Measurements from ENCODE around the gene CNOT1. TPM values are rescaled to one million over a fixed set of nuclear protein-coding genes. Genes with fewer than 3 reads are reported as not detected.

Gene CNOT1
- total and polyA plus RNA-seq, 10 of the 15 experiments (the other 5 are each of a cell fraction or from before 2014, with no cell fraction given) = 101 to 246 (median 175) TPM

GRCh38 chr16:58579587-58579986 lies 50.0 kb downstream of the CNOT1 start:
- H3K79me2 ChIP-seq (ENCODE audit: control insufficient read depth, insufficient read depth, low read length) = no peaks in the 10 kb centered on the region
- DNase-seq (ENCODE audit: low read depth, low spot score) (no peak), FAIRE-seq (no peak), ATAC-seq (no peak)
- in situ Hi-C loops (cut with MboI) (loop anchor here (5.0 kb wide), 1 partner anchor 47 kb away; no protein-coding TSS in a partner anchor), intact Hi-C loops (cut with micrococcal nuclease; ENCODE audit: unreplicated experiment) (loop anchor here (5.0 kb wide), 1 partner anchor 42 kb away; no protein-coding TSS in a partner anchor)
- TF ChIP-seq CHD1 (IDR thresholded peaks at IDR 0.05; ENCODE audit: low read depth, low read length) = no peak
- TF ChIP-seq NR2C2 (IDR thresholded peaks at IDR 0.05; ENCODE audit: borderline replicate concordance, control insufficient read depth, insufficient read length, low read depth) = no peak
- TF ChIP-seq REST (IDR thresholded peaks at IDR 0.05; ENCODE audit: low read depth, low read length) = no peak
- TF ChIP-seq NR2F1 (conservative IDR thresholded peaks at IDR 0.05) = no peak
- TF ChIP-seq DPF2 (IDR thresholded peaks at IDR 0.05) = no peak
- no peak for TF ChIP-seq SPI1 (IDR thresholded peaks at IDR 0.05; ENCODE audit: borderline replicate concordance, insufficient read depth, low read depth, low read length)
- SMC1A ChIA-PET (ENCODE audit: uncharacterized antibody, unreplicated experiment) = interaction anchor here (0.9 to 1.5 kb wide), 6 partner anchors 9 to 54 kb away, joined by 3 read pairs; no protein-coding TSS in a partner anchor
- peaks cover 12 to 50% of the 10 kb centered on the region in 2 experiments for H3K36me3 ChIP-seq (ENCODE audit: control insufficient read depth in 2 of 2, insufficient read depth in 2 of 2, low read length in 1 of 2)
- no peaks in the 10 kb centered on the region for H3K4me1 ChIP-seq (ENCODE audit: control insufficient read depth, insufficient read depth, low read length)
- H3K9me3 ChIP-seq (replicated peaks; ENCODE audit: control insufficient read depth, insufficient read depth, low read length) = no peaks in the 10 kb centered on the region
- CTCF ChIA-PET = no interaction called here
- no peaks in the 10 kb centered on the region for H4K20me1 ChIP-seq (ENCODE audit: control insufficient read depth, insufficient read depth)
- H3K4me3 ChIP-seq = no peak overlapping the region
- H3K27me3 ChIP-seq (replicated peaks in 1 of 2; ENCODE audit: control insufficient read depth in 2 of 2, insufficient read depth in 2 of 2, low read length in 1 of 2) = no peaks in the 10 kb centered on the region
- H2AFZ ChIP-seq (ENCODE audit: control insufficient read depth, low read depth, low read length) = no peak overlapping the region
- H3K4me2 ChIP-seq (ENCODE audit: control insufficient read depth, insufficient read depth) = no peak overlapping the region
- no TSS peak for BruUV-seq (replicated peaks)
- POLR2A ChIA-PET = interaction anchor here (0.7 kb wide), 1 partner anchor 31 kb away, joined by 3 read pairs; no protein-coding TSS in a partner anchor
- RAD21 ChIA-PET (ENCODE audit: unreplicated experiment) = no interaction called here
- H3K27ac ChIP-seq (ENCODE audit: control insufficient read depth, insufficient read depth) = no peak overlapping the region
- no peak overlapping the region for H3K9ac ChIP-seq (ENCODE audit: control insufficient read depth, insufficient read depth, low read length)
- WGBS (ENCODE audit: insufficient coverage, insufficient replicate concordance, low lambda C conversion rate, missing lambda C conversion rate) = 91% methylated on average over 8 of the region's 8 CpGs
